Mesenchymal stem cell (in vitro differentiated cells and primary cell): ENCODE measurements around the gene SPRR5.

Experiments used
- DNase-seq: peaks from one replicate; pipeline ENCODE4 v3.0.0-alpha.2; 2013
- H2AFZ ChIP-seq: one replicate; pipeline ENCODE4 v1.6.1; 2013; ENCODE audit warnings: low read depth, mild to moderate bottlenecking, control low read depth, inconsistent platforms, low read length, moderate library complexity
- H2AK5ac ChIP-seq: 2 replicates; pipeline ENCODE4 v1.6.1; 2013; ENCODE audit warnings: low read length, moderate library complexity, mild to moderate bottlenecking, inconsistent platforms; ENCODE audit not compliant: severe bottlenecking
- H2BK120ac ChIP-seq: one replicate; pipeline ENCODE4 v1.6.1; 2013; ENCODE audit warnings: low read depth, mild to moderate bottlenecking, inconsistent platforms, low read length, moderate library complexity
- H2BK12ac ChIP-seq, 2 experiments: one replicate each; pipeline ENCODE4 v1.6.1; 2013; ENCODE audit warnings: inconsistent platforms in 2 of 2, low read length in 2 of 2, mild to moderate bottlenecking in 2 of 2, moderate library complexity in 2 of 2, control low read depth in 1 of 2
- H2BK15ac ChIP-seq: one replicate; pipeline ENCODE4 v1.6.1; 2013; ENCODE audit warnings: mild to moderate bottlenecking, low read depth, inconsistent platforms; ENCODE audit not compliant: poor library complexity, severe bottlenecking
- H2BK5ac ChIP-seq: 2 replicates; pipeline ENCODE4 v1.6.1; 2013; ENCODE audit warnings: low read depth, mild to moderate bottlenecking, low read length, control low read depth, inconsistent platforms; ENCODE audit not compliant: poor library complexity, severe bottlenecking
- H3K14ac ChIP-seq, 2 experiments: one replicate each; pipeline ENCODE4 v1.6.1; 2013; ENCODE audit warnings: inconsistent platforms in 2 of 2, low read length in 2 of 2, control low read depth in 1 of 2, mild to moderate bottlenecking in 1 of 2, moderate library complexity in 1 of 2
- H3K18ac ChIP-seq, 2 experiments: one replicate each; pipeline ENCODE4 v1.6.1; 2013; ENCODE audit warnings: inconsistent platforms in 2 of 2, low read length in 2 of 2, control low read depth in 1 of 2, low read depth in 1 of 2, mild to moderate bottlenecking in 1 of 2
- H3K23ac ChIP-seq, 2 experiments: one replicate each; pipeline ENCODE4 v1.6.1; 2013; ENCODE audit warnings: inconsistent platforms in 2 of 2, low read length in 2 of 2, mild to moderate bottlenecking in 2 of 2, moderate library complexity in 2 of 2, control low read depth in 1 of 2
- H3K27ac ChIP-seq: 2 replicates; pipeline ENCODE4 v1.5.1; 2013; ENCODE audit warnings: mild to moderate bottlenecking, moderate library complexity, low read length, control low read depth, inconsistent platforms; ENCODE audit not compliant: poor library complexity, severe bottlenecking
- H3K27me3 ChIP-seq, 2 experiments: 2 replicates each; pipeline versions ENCODE4 v1.6.1 to v1.7.0; 2013; ENCODE audit warnings: low read length in 2 of 2, mild to moderate bottlenecking in 2 of 2, moderate library complexity in 2 of 2, control low read depth in 1 of 2, inconsistent platforms in 1 of 2; ENCODE audit not compliant: control insufficient read depth in 1 of 2, insufficient read depth in 1 of 2
- H3K36me3 ChIP-seq, 2 experiments: 2 replicates each; pipeline versions ENCODE4 v1.6.1 to v1.7.0; 2013; ENCODE audit warnings: low read length in 2 of 2, control low read depth in 1 of 2, inconsistent platforms in 1 of 2, low read depth in 1 of 2, mild to moderate bottlenecking in 1 of 2; ENCODE audit not compliant: insufficient read depth in 2 of 2, control insufficient read depth in 1 of 2
- H3K4ac ChIP-seq, 2 experiments: one replicate each; pipeline ENCODE4 v1.6.1; 2013; ENCODE audit warnings: inconsistent platforms in 2 of 2, low read length in 2 of 2, mild to moderate bottlenecking in 2 of 2, moderate library complexity in 2 of 2, control low read depth in 1 of 2, low read depth in 1 of 2
- H3K4me1 ChIP-seq: 2 replicates; pipeline ENCODE4 v1.6.1; 2013; ENCODE audit warnings: low read depth, low read length, control low read depth; ENCODE audit not compliant: control insufficient read depth, insufficient read depth
- H3K4me2 ChIP-seq: 2 replicates; pipeline ENCODE4 v1.6.1; 2013; ENCODE audit warnings: low read length, mild to moderate bottlenecking, inconsistent platforms; ENCODE audit not compliant: poor library complexity, severe bottlenecking
- H3K4me3 ChIP-seq, 2 experiments: 2 replicates each; pipeline versions ENCODE4 v1.5.1 to v1.7.0; 2013; ENCODE audit warnings: low read length in 2 of 2, mild to moderate bottlenecking in 2 of 2, control low read depth in 1 of 2, low read depth in 1 of 2; ENCODE audit not compliant: insufficient read depth in 1 of 2
- H3K79me1 ChIP-seq: replicated peaks from 2 replicates; pipeline ENCODE4 v1.6.1; 2013; ENCODE audit warnings: mild to moderate bottlenecking, control low read depth, low read length, inconsistent platforms; ENCODE audit not compliant: poor library complexity, severe bottlenecking
- H3K9ac ChIP-seq: 2 replicates; pipeline ENCODE4 v1.7.0; 2013; ENCODE audit warnings: mild to moderate bottlenecking, low read length, moderate library complexity
- H3K9me3 ChIP-seq: 2 replicates; pipeline ENCODE4 v1.7.0; 2013; ENCODE audit warnings: mild to moderate bottlenecking, low read length; ENCODE audit not compliant: control insufficient read depth
- H4K8ac ChIP-seq: one replicate; pipeline ENCODE4 v1.6.1; 2013; ENCODE audit warnings: inconsistent platforms, mild to moderate bottlenecking, low read length, moderate library complexity
- H4K91ac ChIP-seq: one replicate; pipeline ENCODE4 v1.6.1; 2013; ENCODE audit warnings: mild to moderate bottlenecking, low read length, inconsistent platforms
- WGBS: methylation state at CpG from one replicate; pipeline ENCODE4 v1.1.7; 2013; ENCODE audit warnings: mixed read lengths; 5-methylcytosine and 5-hydroxymethylcytosine counted together

The SPRR5 gene

GRCh38 chr1:152980676-152981075 is 33.7 kb downstream of the SPRR5 start:
- Histone ChIP-seq H2BK5ac (no peak overlapping the region), H3K9ac (no peak overlapping the region), H3K27ac (no peak overlapping the region), H2BK12ac (no peak overlapping the region), H3K4me3 (no peak overlapping the region), H3K4me2 (no peak overlapping the region), H2AK5ac (no peak overlapping the region), H2BK15ac (no peak overlapping the region), H3K27me3 (peaks cover 0 to 13% of the 10 kb centered on the region in 2 experiments), H3K18ac (no peak overlapping the region), H3K4me1 (no peaks in the 10 kb centered on the region), H3K9me3 (no peaks in the 10 kb centered on the region), H3K4ac (no peak overlapping the region), H2AFZ (no peak overlapping the region), H3K23ac (no peak overlapping the region), H4K8ac (no peak overlapping the region), H3K14ac (no peak overlapping the region), H3K36me3 (no peaks in the 10 kb centered on the region), H2BK120ac (no peak overlapping the region), H4K91ac (no peak overlapping the region), H3K79me1 (no peaks in the 10 kb centered on the region)
- 50% methylated on average over 1 of the region's 1 CpG for WGBS
- DNase-seq, result no peak

GRCh38 chr1:152981146-152981871 is 34.3 kb downstream of the SPRR5 start:
- no peak overlapping the region for H2AK5ac ChIP-seq
- H3K27ac ChIP-seq, result no peak overlapping the region
- H3K4me2 ChIP-seq, result no peak overlapping the region
- no peak overlapping the region for H4K91ac ChIP-seq
- H2BK12ac ChIP-seq, result no peak overlapping the region
- H2BK15ac ChIP-seq, result no peak overlapping the region
- no peak overlapping the region for H3K4me3 ChIP-seq
- 54% methylated on average over 5 of the region's 6 CpGs for WGBS
- no peak overlapping the region for H3K14ac ChIP-seq
- H3K18ac ChIP-seq, result no peak overlapping the region
- H3K27me3 ChIP-seq, result peaks cover 0 to 13% of the 10 kb centered on the region in 2 experiments
- DNase-seq, result no peak
- H3K4me1 ChIP-seq, result no peaks in the 10 kb centered on the region
- no peaks in the 10 kb centered on the region for H3K9me3 ChIP-seq
- H4K8ac ChIP-seq, result no peak overlapping the region
- H3K23ac ChIP-seq, result no peak overlapping the region
- no peak overlapping the region for H2BK5ac ChIP-seq
- no peak overlapping the region for H2AFZ ChIP-seq
- H3K79me1 ChIP-seq, result no peaks in the 10 kb centered on the region
- no peak overlapping the region for H2BK120ac ChIP-seq
- no peaks in the 10 kb centered on the region for H3K36me3 ChIP-seq
- H3K9ac ChIP-seq, result no peak overlapping the region
- H3K4ac ChIP-seq, result no peak overlapping the region

- H3K79me1 ChIP-seq, result no peaks in the 10 kb centered on the region
- H3K9ac ChIP-seq, result no peak overlapping the region
- H2BK12ac ChIP-seq, result no peak overlapping the region
- H2AFZ ChIP-seq, result no peak overlapping the region
- H2BK5ac ChIP-seq, result no peak overlapping the region
- no peaks in the 10 kb centered on the region for H3K9me3 ChIP-seq
- no peak overlapping the region for H3K4me2 ChIP-seq
- H2AK5ac ChIP-seq, result no peak overlapping the region
- no peak overlapping the region for H2BK120ac ChIP-seq
- 71% methylated on average over 4 of the region's 4 CpGs for WGBS
- H2BK15ac ChIP-seq, result no peak overlapping the region
- no peak overlapping the region for H3K27ac ChIP-seq
- H3K4ac ChIP-seq, result no peak overlapping the region
- H4K91ac ChIP-seq, result no peak overlapping the region
- DNase-seq, result no peak
- H3K36me3 ChIP-seq, result no peaks in the 10 kb centered on the region
- no peak overlapping the region for H3K18ac ChIP-seq
- H3K4me1 ChIP-seq, result no peaks in the 10 kb centered on the region
- H3K14ac ChIP-seq, result no peak overlapping the region
- H4K8ac ChIP-seq, result no peak overlapping the region
- H3K27me3 ChIP-seq, result peaks cover 0 to 13% of the 10 kb centered on the region in 2 experiments
- no peak overlapping the region for H3K23ac ChIP-seq
- H3K4me3 ChIP-seq, result no peak overlapping the region
Measured at GRCh38 chr1:152982076-152982475, 35.1 kb downstream of the SPRR5 start.

GRCh38 chr1:152983234-152983633 is 36.2 kb downstream of the SPRR5 start:
- Histone ChIP-seq H3K23ac (no peak overlapping the region), H2BK12ac (no peak overlapping the region), H3K4me1 (no peaks in the 10 kb centered on the region), H3K36me3 (no peaks in the 10 kb centered on the region), H3K18ac (no peak overlapping the region), H3K4me2 (no peak overlapping the region), H4K91ac (no peak overlapping the region), H4K8ac (no peak overlapping the region), H3K9me3 (no peaks in the 10 kb centered on the region), H3K14ac (no peak overlapping the region), H2BK5ac (no peak overlapping the region), H2BK15ac (no peak overlapping the region), H3K27ac (no peak overlapping the region), H3K4me3 (no peak overlapping the region), H3K27me3 (peaks cover 0 to 13% of the 10 kb centered on the region in 2 experiments), H3K9ac (no peak overlapping the region), H2AK5ac (no peak overlapping the region), H3K4ac (no peak overlapping the region), H2BK120ac (no peak overlapping the region), H2AFZ (no peak overlapping the region), H3K79me1 (no peaks in the 10 kb centered on the region)
- no peak for DNase-seq
